Stomach (tissue), 9 donors: ENCODE data around the gene HYOU1. TPM values are rescaled to one million over a fixed set of nuclear protein-coding genes. Genes with fewer than 3 reads are reported as not detected.
A peak's percentile ranks its signal among the peaks of the same experiment; 100 is the strongest.
"Not testable (repeated sequence)": the region's sequence is repeated elsewhere in the genome, so short reads cannot be mapped to it uniquely, and the experiment has no call there.

Experiments
- DNase-seq, 2 donors: peaks; one replicate each; pipeline versions ENCODE4 v3.0.0 to v3.0.0-alpha.2; 2013 to 2019
- H3K27ac ChIP-seq, 5 donors: fragments of 200-600 bp in 4 of 5; sonication (generic) in 4 of 5; one replicate each; pipeline ENCODE4 v1.5.1; 2013 to 2019; ENCODE audit warnings: mild to moderate bottlenecking in 1 of 5, moderate library complexity in 1 of 5
- H3K27me3 ChIP-seq, 3 donors: fragments of 200-600 bp; sonication (generic); one replicate each; pipeline ENCODE4 v1.5.1; 2017 to 2019; ENCODE audit warnings: mixed run types in 1 of 3
- H3K36me3 ChIP-seq, 4 donors: fragments of 200-600 bp; sonication (generic); 1 replicate in 3 of 4; 2 replicates in 1 of 4; pipeline ENCODE4 v1.5.1; 2016 to 2019
- H3K4me1 ChIP-seq, 4 donors: fragments of 200-600 bp; sonication (generic); one replicate each; pipeline ENCODE4 v1.5.1; 2016 to 2019
- H3K4me3 ChIP-seq, 4 donors: fragments of 200-600 bp; sonication (generic) in 3 of 4; one replicate each; pipeline ENCODE4 v1.5.1; 2016 to 2019; ENCODE audit warnings: mild to moderate bottlenecking in 1 of 4
- H3K9me3 ChIP-seq, 4 donors: fragments of 200-600 bp; sonication (generic); one replicate each; pipeline ENCODE4 v1.5.1; 2016 to 2019
- CTCF ChIP-seq, 7 experiments: fragments of 450-650 bp in 4 of 7; fragments of 200-600 bp in 3 of 7; sonication (generic) in 3 of 7; IDR thresholded peaks; one replicate each; pipeline ENCODE4 v1.5.1; 2016 to 2019; ENCODE audit warnings: antibody characterized with exemption in 7 of 7, control low read depth in 2 of 7, mild to moderate bottlenecking in 1 of 7
- EP300 ChIP-seq: sonication (generic); formaldehyde crosslinking; IDR thresholded peaks from one replicate; pipeline ENCODE4 v1.6.1; 2017; ENCODE audit warnings: antibody characterized with exemption
- POLR2A ChIP-seq, 4 donors: fragments of 450-650 bp; IDR thresholded peaks; one replicate each; pipeline ENCODE4 v1.6.1; 2016; ENCODE audit warnings: antibody characterized with exemption in 4 of 4, control low read depth in 2 of 4, mild to moderate bottlenecking in 1 of 4, moderate library complexity in 1 of 4
- POLR2AphosphoS5 ChIP-seq, 3 donors: sonication (generic); formaldehyde crosslinking; IDR thresholded peaks; one replicate each; pipeline ENCODE4 v1.6.1; 2016; ENCODE audit warnings: antibody characterized with exemption in 3 of 3
- WGBS, 5 donors: extraction: QIAGEN DNeasy Blood & Tissue Kit in 3 of 5; methylation state at CpG; one replicate each; pipeline versions ENCODE4 v1.1.5 to v1.1.7; 2013 to 2018; 5-methylcytosine and 5-hydroxymethylcytosine counted together
- intact Hi-C: fragments of 100-400 bp; cut with DNase I; formaldehyde crosslinking; loops from one replicate; pipeline ENCODE4 v1.15.1; 2023; ENCODE audit warnings: low total_unique reads
- polyA plus RNA-seq, 3 donors: library from polyadenylated mRNA; stranded (reverse); fragments of 200-250 nt; gene quantifications; one replicate each; pipeline ENCODE4 v1.2.3, GENCODE V29; 2013
- total RNA-seq, 5 donors: library from RNA; depleted of rRNA; stranded (reverse); fragments of >200 nt; gene quantifications; one replicate each; pipeline versions ENCODE4 v1.1.0 to v1.2.3, GENCODE V29; 2014 to 2016
- donor health status: healthy with polysubstance abuse.
- donor health status: Bipolar disorder and iron deficiency.
- donor health status: healthy.

The HYOU1 gene
- total and polyA plus RNA-seq, 8 donors: 12.7 to 127 (median 62.6) TPM

- Histone ChIP-seq H3K27me3 (no peaks in the 10 kb centered on the region), H3K9me3 (no peaks in the 10 kb centered on the region), H3K4me1 (peaks cover 31 to 92% (median 80%) of the 10 kb centered on the region in 4 donors), H3K36me3 (peaks cover 35 to 76% (median 66%) of the 10 kb centered on the region in 4 donors), H3K27ac (peak overlapping the region in 1 of 5 donors; percentile 52), H3K4me3 (no peak overlapping the region)
- intact Hi-C loops: no loop called here
- no peak for TF ChIP-seq POLR2A (IDR thresholded peaks at IDR 0.05)
- TF ChIP-seq POLR2AphosphoS5 (IDR thresholded peaks at IDR 0.05): no peak
- no peak for TF ChIP-seq CTCF (IDR thresholded peaks at IDR 0.05)
- no peak for TF ChIP-seq EP300
- DNase-seq: no peak
Measured at GRCh38 chr11:119023741-119024140, 33.3 kb downstream of the HYOU1 start.

GRCh38 chr11:119021631-119022030 lies 35.4 kb downstream of the HYOU1 start:
- Histone ChIP-seq H3K4me3 (peak overlapping the region in 1 of 4 donors; percentile 91), H3K27me3 (no peaks in the 10 kb centered on the region), H3K9me3 (no peaks in the 10 kb centered on the region), H3K27ac (peak overlapping the region in 4 of 5 donors; percentile 49 to 68 (median 60)), H3K36me3 (peaks cover 35 to 64% (median 56%) of the 10 kb centered on the region in 4 donors), H3K4me1 (peaks cover 33 to 79% (median 70%) of the 10 kb centered on the region in 4 donors)
- WGBS, 5 donors: 57 to 71% (median 63%) methylated on average over 5 of the region's 5 CpGs
- intact Hi-C loops: no loop called here
- DNase-seq: no peak
- TF ChIP-seq POLR2AphosphoS5 (IDR thresholded peaks at IDR 0.05): no peak
- no peak for TF ChIP-seq POLR2A (IDR thresholded peaks at IDR 0.05)
- TF ChIP-seq CTCF (IDR thresholded peaks at IDR 0.05): no peak
- no peak for TF ChIP-seq EP300

- 24 to 50% (median 30%) methylated on average over 2 of the region's 2 CpGs for WGBS, 5 donors
- Histone ChIP-seq H3K36me3 (peaks cover 41 to 64% (median 56%) of the 10 kb centered on the region in 4 donors), H3K4me1 (peaks cover 39 to 81% (median 74%) of the 10 kb centered on the region in 4 donors), H3K4me3 (peak overlapping the region; percentile 88 to 96 (median 93)), H3K27ac (peak overlapping the region; percentile 28 to 97 (median 95)), H3K9me3 (no peaks in the 10 kb centered on the region), H3K27me3 (no peaks in the 10 kb centered on the region)
- intact Hi-C loops: no loop called here
- TF ChIP-seq EP300 (no peak), POLR2AphosphoS5 (IDR thresholded peaks at IDR 0.05) (no peak), POLR2A (IDR thresholded peaks at IDR 0.05) (no peak), CTCF (IDR thresholded peaks at IDR 0.05) (no peak)
- no peak for DNase-seq
Measured at GRCh38 chr11:119019996-119020395, 37.0 kb downstream of the HYOU1 start.

- H3K9me3 ChIP-seq: no peaks in the 10 kb centered on the region
- H3K27me3 ChIP-seq: no peaks in the 10 kb centered on the region
- peaks cover 40 to 62% (median 54%) of the 10 kb centered on the region in 4 donors for H3K36me3 ChIP-seq
- TF ChIP-seq POLR2A (IDR thresholded peaks at IDR 0.05) (peak in 2 of 4 donors; percentile 9 to 16), CTCF (IDR thresholded peaks at IDR 0.05) (peak in 1 of 7 experiments; percentile 33), EP300 (no peak), POLR2AphosphoS5 (IDR thresholded peaks at IDR 0.05) (peak; percentile 80 to 91 (median 81))
- 0 to 1% (median 1%) methylated on average over 55 to 63 of the region's 63 CpGs for WGBS, 5 donors
- peak; percentile 97 to 99 for DNase-seq
- intact Hi-C loops: no loop called here
- H3K4me3 ChIP-seq: peak within 1 kb of the TSS; percentile 88 to 96 (median 93)
- peaks cover 31 to 69% (median 59%) of the 10 kb centered on the region in 4 donors for H3K4me1 ChIP-seq
- peak within 1 kb of the TSS; percentile 94 to 97 (median 96) for H3K27ac ChIP-seq
Measured at GRCh38 chr11:119018074-119018938, 38.7 kb downstream of the HYOU1 start, which contains the start of the genes RPS25 and TRAPPC4. TSS of gene RPS25 (minus strand) at chr11:119018343. CDS start at chr11:119018284, 59 bp downstream. TSS of gene TRAPPC4 (plus strand) at chr11:119018766. CDS start at chr11:119018796, 30 bp downstream.

- H3K27me3 ChIP-seq, H3K9me3 ChIP-seq, intact Hi-C loops, DNase-seq: not testable (repeated sequence)
- WGBS, 5 donors: 0 to 2% (median 1%) methylated on average over 10 of the region's 10 CpGs
- Histone ChIP-seq H3K4me3 (peak overlapping the region; percentile 88 to 96 (median 93)), H3K36me3 (peaks cover 39 to 63% (median 55%) of the 10 kb centered on the region in 4 donors), H3K4me1 (peaks cover 31 to 61% (median 56%) of the 10 kb centered on the region in 4 donors), H3K27ac (peak overlapping the region in 4 of 5 donors; percentile 94 to 97 (median 96))
Measured at GRCh38 chr11:119017377-119017776, 39.6 kb downstream of the HYOU1 start.
